ENCODE results near the gene AQP2. TPM values are rescaled to one million over a fixed set of nuclear protein-coding genes. Genes with fewer than 3 reads are reported as not detected.

The AQP2 gene
- total RNA-seq, 1 donor from 2014 or later: not detected

GRCh38 chr12:49943625-49943960, 6.9 kb upstream of the AQP2 start:
- ATAC-seq: no peak

DNA sequence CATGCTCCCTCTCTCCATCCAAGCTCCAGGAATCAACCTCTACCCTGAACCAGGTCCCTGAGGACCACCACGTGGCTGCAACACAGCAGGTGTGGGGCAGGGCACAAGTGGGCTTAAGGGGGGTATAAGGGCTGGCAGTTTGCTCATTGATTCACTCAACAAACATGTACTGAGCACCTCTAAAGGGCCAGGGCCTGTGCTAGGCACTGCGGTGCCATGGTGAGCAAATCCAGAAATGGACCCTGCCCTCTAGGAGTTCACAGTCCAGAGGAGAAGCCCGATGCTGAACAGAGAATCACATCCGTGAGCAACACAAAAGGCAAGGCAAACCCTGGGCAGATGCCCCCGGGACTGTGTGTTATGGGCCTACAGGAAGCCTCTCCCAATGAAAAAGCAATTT, 6.5 kb upstream of the AQP2 start:
- ATAC-seq (no peak), DNase-seq (peak; percentile 40)
- Histone ChIP-seq H3K4me3 (no peak overlapping the region), H3K9me3 (no peaks in the 10 kb centered on the region), H3K27ac (no peak overlapping the region), H3K27me3 (no peaks in the 10 kb centered on the region), H3K4me1 (peaks cover 11% of the 10 kb centered on the region), H3K36me3 (no peaks in the 10 kb centered on the region)
- intact Hi-C loops (cut with DNase I): no loop called here
- TF ChIP-seq, protein P1, sequence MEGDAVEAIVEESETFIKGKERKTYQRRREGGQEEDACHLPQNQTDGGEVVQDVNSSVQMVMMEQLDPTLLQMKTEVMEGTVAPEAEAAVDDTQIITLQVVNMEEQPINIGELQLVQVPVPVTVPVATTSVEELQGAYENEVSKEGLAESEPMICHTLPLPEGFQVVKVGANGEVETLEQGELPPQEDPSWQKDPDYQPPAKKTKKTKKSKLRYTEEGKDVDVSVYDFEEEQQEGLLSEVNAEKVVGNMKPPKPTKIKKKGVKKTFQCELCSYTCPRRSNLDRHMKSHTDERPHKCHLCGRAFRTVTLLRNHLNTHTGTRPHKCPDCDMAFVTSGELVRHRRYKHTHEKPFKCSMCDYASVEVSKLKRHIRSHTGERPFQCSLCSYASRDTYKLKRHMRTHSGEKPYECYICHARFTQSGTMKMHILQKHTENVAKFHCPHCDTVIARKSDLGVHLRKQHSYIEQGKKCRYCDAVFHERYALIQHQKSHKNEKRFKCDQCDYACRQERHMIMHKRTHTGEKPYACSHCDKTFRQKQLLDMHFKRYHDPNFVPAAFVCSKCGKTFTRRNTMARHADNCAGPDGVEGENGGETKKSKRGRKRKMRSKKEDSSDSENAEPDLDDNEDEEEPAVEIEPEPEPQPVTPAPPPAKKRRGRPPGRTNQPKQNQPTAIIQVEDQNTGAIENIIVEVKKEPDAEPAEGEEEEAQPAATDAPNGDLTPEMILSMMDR (IDR thresholded peaks at IDR 0.05): no peak

More at GRCh38 chr12:49943625-49943960, 6.9 kb upstream of the AQP2 start:
- no peak for DNase-seq
- no peaks in the 10 kb centered on the region for H3K36me3 ChIP-seq
- H3K9me3 ChIP-seq: no peaks in the 10 kb centered on the region
- no peak overlapping the region for H3K4me3 ChIP-seq
- intact Hi-C loops (cut with DNase I): no loop called here
- TF ChIP-seq, protein P1 (IDR thresholded peaks at IDR 0.05): no peak
- peaks cover 11% of the 10 kb centered on the region for H3K4me1 ChIP-seq
- no peak overlapping the region for H3K27ac ChIP-seq
- H3K27me3 ChIP-seq: no peaks in the 10 kb centered on the region

GRCh38 chr12:49944718-49945117, 5.8 kb upstream of the AQP2 start:
- Histone ChIP-seq H3K27me3 (no peaks in the 10 kb centered on the region), H3K27ac (no peak overlapping the region), H3K4me1 (peaks cover 11% of the 10 kb centered on the region), H3K4me3 (no peak overlapping the region), H3K36me3 (no peaks in the 10 kb centered on the region), H3K9me3 (no peaks in the 10 kb centered on the region)
- TF ChIP-seq, protein P1 (IDR thresholded peaks at IDR 0.05): no peak
- intact Hi-C loops (cut with DNase I): no loop called here
- no peak for ATAC-seq
- peak; percentile 28 for DNase-seq

DNA sequence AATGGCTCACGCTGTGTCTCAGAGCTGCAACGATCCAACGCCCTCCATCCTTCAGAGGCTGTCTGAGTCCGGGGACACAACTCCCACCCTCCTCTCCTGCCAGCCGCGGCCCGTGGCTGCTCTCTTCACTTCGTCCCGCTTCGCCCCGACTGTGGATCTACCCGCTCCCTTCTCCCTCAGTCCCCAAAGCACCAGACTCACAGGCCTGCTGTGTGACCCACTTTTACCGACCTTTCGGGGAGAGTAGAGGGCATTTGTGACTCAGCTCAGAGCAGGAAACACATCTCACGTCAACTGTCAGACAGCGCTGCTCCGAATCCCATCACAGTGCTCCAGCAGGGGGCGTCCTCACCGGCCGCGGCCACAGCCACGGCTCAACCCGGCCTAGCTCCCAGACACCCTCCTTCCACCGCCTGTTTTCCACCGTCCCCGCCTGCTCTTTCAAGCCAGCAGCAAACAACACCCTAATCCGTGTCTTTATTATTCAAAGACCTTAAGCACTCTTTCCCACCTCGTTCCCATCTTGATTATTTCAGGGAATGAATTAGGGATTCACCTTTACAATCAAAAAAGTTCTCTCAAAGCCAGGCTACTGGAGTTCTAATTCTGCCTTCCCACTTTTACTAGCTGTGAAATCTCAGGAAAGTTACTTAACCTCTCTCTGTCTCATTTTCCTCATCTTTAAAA, 5.0 kb upstream of the AQP2 start:
- H3K27ac ChIP-seq: no peak overlapping the region

GRCh38 chr12:49946086-49946485, 4.5 kb upstream of the AQP2 start:
- peak; percentile 60 for DNase-seq
- H3K27me3 ChIP-seq: no peaks in the 10 kb centered on the region
- TF ChIP-seq, protein P1 (IDR thresholded peaks at IDR 0.05): no peak
- no peaks in the 10 kb centered on the region for H3K9me3 ChIP-seq
- H3K4me3 ChIP-seq: no peak overlapping the region
- peaks cover 11% of the 10 kb centered on the region for H3K4me1 ChIP-seq
- intact Hi-C loops (cut with DNase I): no loop called here
- no peak overlapping the region for H3K27ac ChIP-seq
- H3K36me3 ChIP-seq: no peaks in the 10 kb centered on the region
- no peak for ATAC-seq

More for the DNA sequence above, 5.0 kb upstream of the AQP2 start:
- Histone ChIP-seq H3K9me3 (no peaks in the 10 kb centered on the region), H3K4me3 (peak overlapping the region; percentile 28), H3K36me3 (no peaks in the 10 kb centered on the region), H3K27me3 (no peaks in the 10 kb centered on the region), H3K4me1 (peaks cover 11% of the 10 kb centered on the region)
- intact Hi-C loops (cut with DNase I): no loop called here
- DNase-seq (peak; percentile 90), ATAC-seq (peak; percentile 94)
- TF ChIP-seq, protein P1 (IDR thresholded peaks at IDR 0.05): peak; percentile 89

- no peak for DNase-seq
- TF ChIP-seq, protein P1 (IDR thresholded peaks at IDR 0.05): no peak
- Histone ChIP-seq H3K27me3 (no peaks in the 10 kb centered on the region), H3K36me3 (no peaks in the 10 kb centered on the region), H3K9me3 (no peaks in the 10 kb centered on the region), H3K27ac (no peak overlapping the region), H3K4me1 (peaks cover 11% of the 10 kb centered on the region), H3K4me3 (no peak overlapping the region)
- intact Hi-C loops (cut with DNase I): no loop called here
- ATAC-seq: no peak
Observed at GRCh38 chr12:49946497-49946896, 4.0 kb upstream of the AQP2 start.
